GM12878 (cell line): ENCODE measurements around the gene TMPRSS13. TPM values are rescaled to one million over a fixed set of nuclear protein-coding genes. Genes with fewer than 3 reads are reported as not detected.

Source experiments
- ATAC-seq: fragments of 200-7000 bp; cut with Tn5 transposase; 3 replicates; pipeline ENCODE4 v1.9.1; 2020; ENCODE audit warnings: mild to moderate bottlenecking, moderate library complexity
- BruUV-seq: library from RNA; stranded (reverse); fragments of 400-500 nt; replicated peaks from 2 replicates; lab custom pipeline; 2021; lab: Mats Ljungman, UMichigan
- CTCF ChIA-PET: fragments of 300-600 bp; sonication (Branson Sonifier 250); formaldehyde crosslinking; extraction: SDS; loops from one replicate; lab custom pipeline; 2021; ENCODE audit warnings: inconsistent platforms; lab: Yijun Ruan, JAX
- POLR2A ChIA-PET: fragments of 350-600 bp; formaldehyde crosslinking; extraction: SDS; loops from one replicate; lab custom pipeline; 2021; ENCODE audit warnings: inconsistent platforms; lab: Charles Lee
- RAD21 ChIA-PET: fragments of 300-600 bp; sonication (Branson Sonifier 250); formaldehyde crosslinking; loops from one replicate; lab custom pipeline; 2023; ENCODE audit warnings: antibody characterized with exemption; ENCODE audit not compliant: unreplicated experiment; lab: Charles Lee
- SMC1A ChIA-PET: fragments of 300-600 bp; sonication (Branson Sonifier 250); formaldehyde crosslinking; loops from one replicate; lab custom pipeline; 2023; ENCODE audit not compliant: unreplicated experiment, uncharacterized antibody; lab: Charles Lee
- DNase-seq: peaks from one replicate; pipeline ENCODE4 v3.0.0-alpha.2; 2011; ENCODE audit warnings: low read depth, low spot score
- FAIRE-seq: peaks from 3 replicates; lab custom pipeline; 2011; peaks lifted over from hg19 to GRCh38; lab: Jason Lieb, UNC
- H2AFZ ChIP-seq: 2 replicates; pipeline ENCODE4 v1.6.0; 2011; ENCODE audit warnings: low read depth, low read length, control low read depth; ENCODE audit not compliant: control insufficient read depth
- H3K27ac ChIP-seq: 2 replicates; pipeline ENCODE4 v1.5.1; 2011; ENCODE audit warnings: control low read depth; ENCODE audit not compliant: control insufficient read depth, insufficient read depth
- H3K27me3 ChIP-seq, 2 experiments: replicated peaks in 1 of 2; 2 replicates each; pipeline versions ENCODE4 v1.6.0 to v1.6.1; 2011; ENCODE audit warnings: low read length in 1 of 2; ENCODE audit not compliant: control insufficient read depth in 2 of 2, insufficient read depth in 2 of 2
- H3K36me3 ChIP-seq, 2 experiments: 2 replicates each; pipeline ENCODE4 v1.5.1; 2011; ENCODE audit warnings: low read length in 1 of 2; ENCODE audit not compliant: control insufficient read depth in 2 of 2, insufficient read depth in 2 of 2
- H3K4me1 ChIP-seq: 2 replicates; pipeline ENCODE4 v1.6.1; 2011; ENCODE audit warnings: mild to moderate bottlenecking, low read length, moderate library complexity, mixed read lengths; ENCODE audit not compliant: control insufficient read depth, insufficient read depth
- H3K4me2 ChIP-seq: 2 replicates; pipeline ENCODE4 v1.6.0; 2011; ENCODE audit warnings: control low read depth; ENCODE audit not compliant: control insufficient read depth, insufficient read depth
- H3K4me3 ChIP-seq: fragments of 200-600 bp; sonication (generic); 2 replicates; pipeline ENCODE4 v1.5.1; 2016
- H3K79me2 ChIP-seq: 2 replicates; pipeline ENCODE4 v1.6.0; 2011; ENCODE audit warnings: low read length; ENCODE audit not compliant: control insufficient read depth, insufficient read depth
- H3K9ac ChIP-seq: 2 replicates; pipeline ENCODE4 v1.8.0; 2011; ENCODE audit warnings: low read length, control low read depth, mixed read lengths; ENCODE audit not compliant: control insufficient read depth, insufficient read depth
- H3K9me3 ChIP-seq: replicated peaks from 3 replicates; pipeline ENCODE4 v1.5.1; 2011; ENCODE audit warnings: mild to moderate bottlenecking, low read length; ENCODE audit not compliant: control insufficient read depth, insufficient read depth
- H4K20me1 ChIP-seq: 2 replicates; pipeline ENCODE4 v1.6.0; 2011; ENCODE audit not compliant: control insufficient read depth, insufficient read depth
- CBX5 ChIP-seq: sonication (generic); IDR thresholded peaks from 2 replicates; pipeline ENCODE4 v1.6.1; 2016; ENCODE audit warnings: low read depth, moderate library complexity, mild to moderate bottlenecking, inconsistent platforms
- CHD2 ChIP-seq: IDR thresholded peaks from 2 replicates; pipeline ENCODE4 v1.6.1; 2011; ENCODE audit warnings: low read depth, low read length, improper control_type of control experiment, borderline replicate concordance
- GABPA ChIP-seq: IDR thresholded peaks from 2 replicates; pipeline ENCODE4 v1.6.1; 2014; ENCODE audit warnings: antibody characterized with exemption, low read depth, mild to moderate bottlenecking, inconsistent platforms
- MXI1 ChIP-seq: fragments of 150-350 bp; IDR thresholded peaks from 2 replicates; pipeline ENCODE4 v1.6.1; 2011; ENCODE audit warnings: low read depth, mild to moderate bottlenecking, inconsistent platforms, low read length, improper control_type of control experiment
- NRF1 ChIP-seq: conservative IDR thresholded peaks from 2 replicates; pipeline ENCODE4 v1.6.1; 2011; ENCODE audit warnings: mild to moderate bottlenecking, low read depth, low read length, improper control_type of control experiment
- SRF ChIP-seq, 2 experiments: IDR thresholded peaks; 2 replicates each; pipeline ENCODE4 v1.6.1; 2011; ENCODE audit warnings: low read depth in 2 of 2, low read length in 2 of 2, mild to moderate bottlenecking in 1 of 2, moderate library complexity in 1 of 2
- STAT1 ChIP-seq: fragments of 450-650 bp; conservative IDR thresholded peaks from 2 replicates; pipeline ENCODE4 v1.6.1; 2014; ENCODE audit warnings: antibody characterized with exemption, mild to moderate bottlenecking
- WGBS: methylation state at CpG from one replicate; pipeline ENCODE4 v1.1.6; 2016; ENCODE audit warnings: low lambda C conversion rate; ENCODE audit not compliant: insufficient replicate concordance, insufficient coverage; ENCODE audit errors: missing lambda C conversion rate; 5-methylcytosine and 5-hydroxymethylcytosine counted together
- in situ Hi-C: fragments of 300-500 bp; cut with MboI; formaldehyde crosslinking; loops from 9 replicates; pipeline ENCODE4 v1.14.3; 2018; ENCODE audit warnings: mixed read lengths
- intact Hi-C: fragments of 100-400 bp; cut with micrococcal nuclease; formaldehyde crosslinking; loops from one replicate; pipeline ENCODE4 v1.14.2; 2022; ENCODE audit not compliant: unreplicated experiment
- polyA plus RNA-seq, 11 experiments: library from polyadenylated mRNA; depleted of rRNA in 4 of 11; unstranded in 6 of 11; stranded (reverse) in 5 of 11; fragments of >200 nt; fragmentation: Nextera tagmentation in 4 of 11; fragmentation: Illumina TruSeq in 1 of 11; extraction: Ambion mirVana in 4 of 11; extraction: Trizol in 1 of 11; gene quantifications; 1 replicate in 1 of 11; 2 replicates in 10 of 11; pipeline versions ENCODE4 v1.2.1 to v1.2.3, GENCODE V29; 2011 to 2016; ENCODE audit warnings: inconsistent platforms in 2 of 11, missing spikeins in 2 of 11, low read depth in 1 of 11
- total RNA-seq, 4 experiments: library from RNA; depleted of rRNA in 3 of 4; stranded (reverse); fragments of >200 nt in 3 of 4; fragmentation: Illumina TruSeq in 1 of 4; extraction: Trizol in 1 of 4; gene quantifications; 2 replicates each; pipeline versions ENCODE4 v1.2.1 to v1.2.3, GENCODE V29; 2013 to 2021
- TF ChIP-seq, protein P1 (sequence below): fragments of 450-650 bp; IDR thresholded peaks from 2 replicates; pipeline ENCODE4 v1.6.1; 2014; ENCODE audit warnings: mild to moderate bottlenecking
- TF ChIP-seq, protein P2 (sequence below): fragments of 450-650 bp; IDR thresholded peaks from 2 replicates; pipeline ENCODE4 v1.6.1; 2017; ENCODE audit warnings: mild to moderate bottlenecking
- TF ChIP-seq, protein P3 (sequence below), 3 experiments: IDR thresholded peaks in 2 of 3; conservative IDR thresholded peaks in 1 of 3; 2 replicates each; pipeline ENCODE4 v1.5.1; 2011; ENCODE audit warnings: low read depth in 3 of 3, low read length in 3 of 3, mild to moderate bottlenecking in 3 of 3, control low read depth in 2 of 3, moderate library complexity in 2 of 3, inconsistent platforms in 1 of 3, mixed read lengths in 1 of 3; ENCODE audit not compliant: control insufficient read depth in 2 of 3, insufficient read depth in 1 of 3; ENCODE audit errors: extremely low read depth in 1 of 3

The TMPRSS13 gene
- total and polyA plus RNA-seq, 10 of the 15 experiments (the other 5 are each of a cell fraction or from before 2014, with no cell fraction given): 0.05 to 0.50 (median 0.26) TPM; not detected in 2

DNA sequence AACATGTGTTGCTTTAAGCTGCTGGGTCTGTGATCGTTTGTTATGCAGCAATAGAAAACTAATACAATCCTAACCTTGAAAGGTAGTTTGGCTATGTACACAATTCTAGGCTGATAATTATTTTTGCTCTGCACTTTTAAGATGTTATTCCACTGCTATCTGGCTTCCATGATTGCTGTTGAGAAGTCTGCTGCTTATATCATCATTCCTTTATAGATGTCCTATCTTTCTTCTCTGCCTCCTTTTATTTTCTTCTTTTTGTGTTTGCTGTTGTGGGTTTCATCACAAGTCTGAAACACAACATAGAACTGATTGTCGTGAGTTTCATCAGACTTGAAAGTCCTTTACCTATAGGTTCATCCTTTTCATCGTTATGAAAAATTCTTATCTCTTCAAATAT is 76.9 kb downstream of the TMPRSS13 start:
- ATAC-seq: no peak
- in situ Hi-C loops (no loop called here), intact Hi-C loops (no loop called here)
- ChIA-PET CTCF (interaction anchor here (0.8 to 3.4 kb wide), 7 partner anchors 8 to 201 kb away, joined by 3 to 15 read pairs (median 3); no protein-coding TSS in a partner anchor), SMC1A (interaction anchor here (1.2 to 2.1 kb wide), 5 partner anchors 19 to 201 kb away, joined by 3 to 12 read pairs (median 4); no protein-coding TSS in a partner anchor), RAD21 (interaction anchor here (1.3 to 1.9 kb wide), 2 partner anchors 94 to 98 kb away, joined by 3 to 6 read pairs; no protein-coding TSS in a partner anchor), POLR2A (no interaction called here)
- H3K4me1 ChIP-seq: no peaks in the 10 kb centered on the region
- DNase-seq: no peak
- H3K4me2 ChIP-seq: no peak overlapping the region
- H3K9ac ChIP-seq: no peak overlapping the region
- H3K9me3 ChIP-seq: peaks cover 2% of the 10 kb centered on the region; the same call in 2 of the 3 replicates
- FAIRE-seq: no peak
- no peak overlapping the region for H3K4me3 ChIP-seq
- no TSS peak for BruUV-seq
- no peaks in the 10 kb centered on the region for H4K20me1 ChIP-seq
- H2AFZ ChIP-seq: no peak overlapping the region
- H3K79me2 ChIP-seq: no peaks in the 10 kb centered on the region
- no peak overlapping the region for H3K27ac ChIP-seq
- no peaks in the 10 kb centered on the region; a peak in 2 of 4 replicates for H3K27me3 ChIP-seq
- TF ChIP-seq, protein P1, sequence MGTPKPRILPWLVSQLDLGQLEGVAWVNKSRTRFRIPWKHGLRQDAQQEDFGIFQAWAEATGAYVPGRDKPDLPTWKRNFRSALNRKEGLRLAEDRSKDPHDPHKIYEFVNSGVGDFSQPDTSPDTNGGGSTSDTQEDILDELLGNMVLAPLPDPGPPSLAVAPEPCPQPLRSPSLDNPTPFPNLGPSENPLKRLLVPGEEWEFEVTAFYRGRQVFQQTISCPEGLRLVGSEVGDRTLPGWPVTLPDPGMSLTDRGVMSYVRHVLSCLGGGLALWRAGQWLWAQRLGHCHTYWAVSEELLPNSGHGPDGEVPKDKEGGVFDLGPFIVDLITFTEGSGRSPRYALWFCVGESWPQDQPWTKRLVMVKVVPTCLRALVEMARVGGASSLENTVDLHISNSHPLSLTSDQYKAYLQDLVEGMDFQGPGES: no peak
- 0 out of 2 replicates have a peak, but pooled peaks have one; percentile 30 for TF ChIP-seq CBX5
- no peaks in the 10 kb centered on the region for H3K36me3 ChIP-seq
- 27% methylated on average over 3 of the region's 3 CpGs for WGBS

DNA sequence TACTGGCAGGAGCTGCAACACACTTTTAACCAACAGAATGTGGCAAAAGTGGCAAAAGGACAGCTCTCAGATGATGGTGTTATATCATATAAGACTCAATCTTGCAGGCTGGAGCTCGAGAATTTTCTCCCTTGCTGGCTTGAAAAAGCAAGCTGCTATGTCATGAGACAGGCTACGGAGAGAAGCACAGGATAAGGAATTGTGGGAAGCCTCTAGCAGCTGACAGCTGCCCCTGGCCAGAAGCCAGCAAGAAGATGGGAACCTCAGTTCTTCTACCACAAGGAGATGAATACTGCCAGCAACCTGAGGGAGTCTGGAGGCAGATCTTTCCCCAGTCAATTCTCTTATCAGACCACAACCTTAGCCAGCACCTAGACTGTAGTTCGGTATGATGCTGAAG is 77.3 kb downstream of the TMPRSS13 start:
- Histone ChIP-seq H3K4me2 (no peak overlapping the region), H3K9ac (no peak overlapping the region), H3K4me1 (no peaks in the 10 kb centered on the region), H3K9me3 (peaks cover 2% of the 10 kb centered on the region; the same call in 2 of the 3 replicates), H2AFZ (no peak overlapping the region), H3K36me3 (no peaks in the 10 kb centered on the region), H3K79me2 (no peaks in the 10 kb centered on the region), H3K4me3 (no peak overlapping the region), H4K20me1 (no peaks in the 10 kb centered on the region), H3K27ac (no peak overlapping the region), H3K27me3 (no peaks in the 10 kb centered on the region; a peak in 2 of 4 replicates)
- no peak for FAIRE-seq
- POLR2A ChIA-PET: no interaction called here
- in situ Hi-C loops (no loop called here), intact Hi-C loops (no loop called here)
- WGBS: 2% methylated on average over 3 of the region's 3 CpGs
- SMC1A ChIA-PET: interaction anchor here (1.0 to 2.1 kb wide), 6 partner anchors 18 to 201 kb away, joined by 3 to 12 read pairs (median 4); no protein-coding TSS in a partner anchor
- CTCF ChIA-PET: interaction anchor here (0.8 to 3.4 kb wide), 9 partner anchors 9 to 201 kb away, joined by 3 to 15 read pairs (median 3); no protein-coding TSS in a partner anchor
- no peak for ATAC-seq
- no peak for DNase-seq
- RAD21 ChIA-PET: interaction anchor here (1.0 to 1.9 kb wide), 3 partner anchors 93 to 99 kb away, joined by 3 to 6 read pairs (median 3); no protein-coding TSS in a partner anchor
- no TSS peak for BruUV-seq
- TF ChIP-seq CHD2 (no peak), GABPA (no peak), SRF (IDR thresholded peaks at IDR 0.05; ENCODE audit: low read depth in 2 of 2, low read length in 2 of 2) (no peak), NRF1 (no peak), MXI1 (no peak), STAT1 (no peak)
- TF ChIP-seq, protein P2, sequence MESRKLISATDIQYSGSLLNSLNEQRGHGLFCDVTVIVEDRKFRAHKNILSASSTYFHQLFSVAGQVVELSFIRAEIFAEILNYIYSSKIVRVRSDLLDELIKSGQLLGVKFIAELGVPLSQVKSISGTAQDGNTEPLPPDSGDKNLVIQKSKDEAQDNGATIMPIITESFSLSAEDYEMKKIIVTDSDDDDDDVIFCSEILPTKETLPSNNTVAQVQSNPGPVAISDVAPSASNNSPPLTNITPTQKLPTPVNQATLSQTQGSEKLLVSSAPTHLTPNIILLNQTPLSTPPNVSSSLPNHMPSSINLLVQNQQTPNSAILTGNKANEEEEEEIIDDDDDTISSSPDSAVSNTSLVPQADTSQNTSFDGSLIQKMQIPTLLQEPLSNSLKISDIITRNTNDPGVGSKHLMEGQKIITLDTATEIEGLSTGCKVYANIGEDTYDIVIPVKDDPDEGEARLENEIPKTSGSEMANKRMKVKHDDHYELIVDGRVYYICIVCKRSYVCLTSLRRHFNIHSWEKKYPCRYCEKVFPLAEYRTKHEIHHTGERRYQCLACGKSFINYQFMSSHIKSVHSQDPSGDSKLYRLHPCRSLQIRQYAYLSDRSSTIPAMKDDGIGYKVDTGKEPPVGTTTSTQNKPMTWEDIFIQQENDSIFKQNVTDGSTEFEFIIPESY: no peak
- TF ChIP-seq, protein P3, sequence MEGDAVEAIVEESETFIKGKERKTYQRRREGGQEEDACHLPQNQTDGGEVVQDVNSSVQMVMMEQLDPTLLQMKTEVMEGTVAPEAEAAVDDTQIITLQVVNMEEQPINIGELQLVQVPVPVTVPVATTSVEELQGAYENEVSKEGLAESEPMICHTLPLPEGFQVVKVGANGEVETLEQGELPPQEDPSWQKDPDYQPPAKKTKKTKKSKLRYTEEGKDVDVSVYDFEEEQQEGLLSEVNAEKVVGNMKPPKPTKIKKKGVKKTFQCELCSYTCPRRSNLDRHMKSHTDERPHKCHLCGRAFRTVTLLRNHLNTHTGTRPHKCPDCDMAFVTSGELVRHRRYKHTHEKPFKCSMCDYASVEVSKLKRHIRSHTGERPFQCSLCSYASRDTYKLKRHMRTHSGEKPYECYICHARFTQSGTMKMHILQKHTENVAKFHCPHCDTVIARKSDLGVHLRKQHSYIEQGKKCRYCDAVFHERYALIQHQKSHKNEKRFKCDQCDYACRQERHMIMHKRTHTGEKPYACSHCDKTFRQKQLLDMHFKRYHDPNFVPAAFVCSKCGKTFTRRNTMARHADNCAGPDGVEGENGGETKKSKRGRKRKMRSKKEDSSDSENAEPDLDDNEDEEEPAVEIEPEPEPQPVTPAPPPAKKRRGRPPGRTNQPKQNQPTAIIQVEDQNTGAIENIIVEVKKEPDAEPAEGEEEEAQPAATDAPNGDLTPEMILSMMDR (IDR thresholded peaks at IDR 0.05 in 2 of 3, conservative IDR thresholded peaks at IDR 0.05 in 1 of 3; ENCODE audit: control insufficient read depth in 2 of 3, extremely low read depth in 1 of 3, insufficient read depth in 1 of 3, low read depth in 3 of 3, low read length in 3 of 3): no peak
